Activated naive CD8-positive, alpha-beta T cell treated with anti-CD3 and anti-CD28 coated beads for 36 hours (primary cell): ENCODE data around the gene CDYL. TPM values are rescaled to one million over a fixed set of nuclear protein-coding genes. Genes with fewer than 3 reads are reported as not detected.

Experiments
- DNase-seq: peaks from one replicate; pipeline ENCODE4 v3.0.0; 2021
- H3K27ac Mint-ChIP-seq: one replicate; pipeline ENCODE4 v1.8.0; 2022; ENCODE audit warnings: mild to moderate bottlenecking, moderate library complexity, mixed read lengths
- H3K27me3 Mint-ChIP-seq: one replicate; pipeline ENCODE4 v1.8.0; 2022; ENCODE audit warnings: mild to moderate bottlenecking, mixed read lengths
- H3K36me3 Mint-ChIP-seq: one replicate; pipeline ENCODE4 v1.8.0; 2021; ENCODE audit warnings: mild to moderate bottlenecking, mixed read lengths
- H3K4me1 Mint-ChIP-seq: one replicate; pipeline ENCODE4 v1.8.0; 2021; ENCODE audit warnings: mixed read lengths
- H3K4me3 Mint-ChIP-seq: one replicate; pipeline ENCODE4 v1.8.0; 2022; ENCODE audit warnings: mild to moderate bottlenecking, moderate library complexity, mixed read lengths
- H3K9me3 Mint-ChIP-seq: one replicate; pipeline ENCODE4 v1.8.0; 2022; ENCODE audit warnings: mixed read lengths
- total RNA-seq, 2 experiments: library from RNA; stranded (reverse); gene quantifications; one replicate each; pipeline ENCODE4 v1.2.3, GENCODE V29; 2021

CDYL gene
- total RNA-seq, 2 experiments from 2014 or later: 38.8 to 40.5 TPM

GRCh38 chr6:4964675-4965561 lies 188.7 kb downstream of the CDYL start:
- Mint-ChIP-seq H3K27me3 (no peaks in the 10 kb centered on the region), H3K4me1 (no peaks in the 10 kb centered on the region), H3K9me3 (peaks cover 4% of the 10 kb centered on the region), H3K27ac (no peak overlapping the region), H3K36me3 (no peaks in the 10 kb centered on the region), H3K4me3 (no peak overlapping the region)
- no peak for DNase-seq

- no peak for DNase-seq
- H3K36me3 Mint-ChIP-seq: no peaks in the 10 kb centered on the region
- H3K9me3 Mint-ChIP-seq: no peaks in the 10 kb centered on the region
- H3K27ac Mint-ChIP-seq: no peak overlapping the region
- no peaks in the 10 kb centered on the region for H3K4me1 Mint-ChIP-seq
- no peak overlapping the region for H3K4me3 Mint-ChIP-seq
- H3K27me3 Mint-ChIP-seq: no peaks in the 10 kb centered on the region
Measured at GRCh38 chr6:4965562-4966389, 189.6 kb downstream of the CDYL start.

- no peak for DNase-seq
- Mint-ChIP-seq H3K4me1 (no peaks in the 10 kb centered on the region), H3K27me3 (no peaks in the 10 kb centered on the region), H3K36me3 (no peaks in the 10 kb centered on the region), H3K27ac (no peak overlapping the region), H3K9me3 (no peaks in the 10 kb centered on the region), H3K4me3 (no peak overlapping the region)
Measured at GRCh38 chr6:4967301-4968030, 191.3 kb downstream of the CDYL start.

- H3K27me3 Mint-ChIP-seq: no peaks in the 10 kb centered on the region
- no peak overlapping the region for H3K4me3 Mint-ChIP-seq
- H3K9me3 Mint-ChIP-seq: no peaks in the 10 kb centered on the region
- H3K4me1 Mint-ChIP-seq: no peaks in the 10 kb centered on the region
- H3K27ac Mint-ChIP-seq: no peak overlapping the region
- H3K36me3 Mint-ChIP-seq: no peaks in the 10 kb centered on the region
- DNase-seq: no peak
Measured at GRCh38 chr6:4969609-4970285, 193.5 kb downstream of the CDYL start.

GRCh38 chr6:4970739-4971395 lies 194.7 kb downstream of the CDYL start:
- Mint-ChIP-seq H3K36me3 (no peaks in the 10 kb centered on the region), H3K4me3 (no peak overlapping the region), H3K9me3 (no peaks in the 10 kb centered on the region), H3K4me1 (no peaks in the 10 kb centered on the region), H3K27ac (no peak overlapping the region), H3K27me3 (no peaks in the 10 kb centered on the region)
- no peak for DNase-seq

GRCh38 chr6:4971851-4972250 lies 195.6 kb downstream of the CDYL start:
- no peak overlapping the region for H3K4me3 Mint-ChIP-seq
- no peak overlapping the region for H3K27ac Mint-ChIP-seq
- peaks cover 2% of the 10 kb centered on the region for H3K36me3 Mint-ChIP-seq
- peaks cover 6% of the 10 kb centered on the region for H3K9me3 Mint-ChIP-seq
- no peak for DNase-seq
- no peaks in the 10 kb centered on the region for H3K27me3 Mint-ChIP-seq
- H3K4me1 Mint-ChIP-seq: no peaks in the 10 kb centered on the region

- Mint-ChIP-seq H3K9me3 (peaks cover 9% of the 10 kb centered on the region), H3K36me3 (peaks cover 2% of the 10 kb centered on the region), H3K27me3 (no peaks in the 10 kb centered on the region), H3K4me1 (no peaks in the 10 kb centered on the region), H3K4me3 (no peak overlapping the region), H3K27ac (no peak overlapping the region)
- DNase-seq: no peak
Measured at GRCh38 chr6:4972438-4972837, 196.2 kb downstream of the CDYL start.

GRCh38 chr6:4973415-4973814 lies 197.2 kb downstream of the CDYL start:
- DNase-seq: no peak
- Mint-ChIP-seq H3K36me3 (peaks cover 3% of the 10 kb centered on the region), H3K4me1 (no peaks in the 10 kb centered on the region), H3K4me3 (no peak overlapping the region), H3K27ac (no peak overlapping the region), H3K9me3 (peaks cover 13% of the 10 kb centered on the region), H3K27me3 (no peaks in the 10 kb centered on the region)

GRCh38 chr6:4973982-4974745 lies 198.0 kb downstream of the CDYL start:
- Mint-ChIP-seq H3K36me3 (peaks cover 4% of the 10 kb centered on the region), H3K9me3 (peaks cover 18% of the 10 kb centered on the region), H3K27me3 (no peaks in the 10 kb centered on the region), H3K4me1 (no peaks in the 10 kb centered on the region), H3K4me3 (no peak overlapping the region), H3K27ac (no peak overlapping the region)
- no peak for DNase-seq

GRCh38 chr6:4974962-4975361 lies 198.8 kb downstream of the CDYL start:
- Mint-ChIP-seq H3K27ac (no peak overlapping the region), H3K36me3 (peaks cover 9% of the 10 kb centered on the region), H3K27me3 (no peaks in the 10 kb centered on the region), H3K9me3 (peaks cover 23% of the 10 kb centered on the region), H3K4me1 (no peaks in the 10 kb centered on the region), H3K4me3 (no peak overlapping the region)
- DNase-seq: no peak

GRCh38 chr6:4975506-4975905 lies 199.3 kb downstream of the CDYL start:
- peaks cover 9% of the 10 kb centered on the region for H3K36me3 Mint-ChIP-seq

GRCh38 chr6:4977468-4977867 lies 201.3 kb downstream of the CDYL start:
- peaks cover 9% of the 10 kb centered on the region for H3K36me3 Mint-ChIP-seq
- H3K27ac Mint-ChIP-seq: no peak overlapping the region
- no peak overlapping the region for H3K4me3 Mint-ChIP-seq

More at GRCh38 chr6:4975506-4975905, 199.3 kb downstream of the CDYL start:
- Mint-ChIP-seq H3K27ac (no peak overlapping the region), H3K9me3 (peaks cover 28% of the 10 kb centered on the region), H3K4me3 (no peak overlapping the region), H3K4me1 (no peaks in the 10 kb centered on the region), H3K27me3 (no peaks in the 10 kb centered on the region)
- no peak for DNase-seq

GRCh38 chr6:4979426-4979825 lies 203.2 kb downstream of the CDYL start:
- Mint-ChIP-seq H3K27me3 (no peaks in the 10 kb centered on the region), H3K27ac (no peak overlapping the region), H3K4me1 (no peaks in the 10 kb centered on the region), H3K4me3 (no peak overlapping the region), H3K36me3 (peaks cover 9% of the 10 kb centered on the region), H3K9me3 (peaks cover 32% of the 10 kb centered on the region)
- DNase-seq: no peak

More at GRCh38 chr6:4977468-4977867, 201.3 kb downstream of the CDYL start:
- no peak for DNase-seq
- Mint-ChIP-seq H3K27me3 (no peaks in the 10 kb centered on the region), H3K4me1 (no peaks in the 10 kb centered on the region), H3K9me3 (peaks cover 32% of the 10 kb centered on the region)
